Daoy (cell line): Measurements from ENCODE around the gene CACNA1H. TPM values are rescaled to one million over a fixed set of nuclear protein-coding genes. Genes with fewer than 3 reads are reported as not detected.

Experiments used
- DNase-seq: peaks from one replicate; pipeline ENCODE4 v3.0.0-alpha.2; 2015; ENCODE audit warnings: low read depth
- total RNA-seq: library from RNA; depleted of rRNA; stranded (reverse); fragments of >200 nt; shearing (Covaris generic); gene quantifications from 2 replicates; pipeline ENCODE4 v1.2.3, GENCODE V29; 2014

The CACNA1H gene
- total RNA-seq, 1 experiment from 2014 or later: 0.80 TPM

DNA sequence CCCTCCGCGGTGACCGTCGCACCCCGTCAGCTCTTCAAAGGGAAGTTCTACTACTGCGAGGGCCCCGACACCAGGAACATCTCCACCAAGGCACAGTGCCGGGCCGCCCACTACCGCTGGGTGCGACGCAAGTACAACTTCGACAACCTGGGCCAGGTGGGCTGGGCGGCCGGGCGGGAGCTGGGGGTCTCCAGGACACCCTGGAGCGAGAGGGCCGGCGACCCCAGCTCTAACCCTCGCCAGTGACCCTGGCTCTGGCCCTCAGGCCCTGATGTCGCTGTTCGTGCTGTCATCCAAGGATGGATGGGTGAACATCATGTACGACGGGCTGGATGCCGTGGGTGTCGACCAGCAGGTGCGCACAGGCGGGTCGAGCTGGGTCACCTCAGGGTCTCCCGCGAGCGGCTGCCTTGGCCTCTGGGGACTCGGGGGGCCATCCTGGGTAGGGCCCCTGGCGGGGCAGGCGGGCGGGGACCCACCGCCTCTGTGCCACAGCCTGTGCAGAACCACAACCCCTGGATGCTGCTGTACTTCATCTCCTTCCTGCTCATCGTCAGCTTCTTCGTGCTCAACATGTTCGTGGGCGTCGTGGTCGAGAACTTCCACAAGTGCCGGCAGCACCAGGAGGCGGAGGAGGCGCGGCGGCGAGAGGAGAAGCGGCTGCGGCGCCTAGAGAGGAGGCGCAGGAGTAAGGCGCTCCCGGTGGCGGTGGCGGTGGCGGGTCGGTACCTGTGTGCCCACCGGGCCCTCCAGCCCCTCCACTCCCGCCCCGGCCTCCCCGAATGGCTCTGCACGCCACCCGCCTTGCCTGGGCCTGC is 58.8 kb downstream of the CACNA1H start:
- DNase-seq: no peak

DNA sequence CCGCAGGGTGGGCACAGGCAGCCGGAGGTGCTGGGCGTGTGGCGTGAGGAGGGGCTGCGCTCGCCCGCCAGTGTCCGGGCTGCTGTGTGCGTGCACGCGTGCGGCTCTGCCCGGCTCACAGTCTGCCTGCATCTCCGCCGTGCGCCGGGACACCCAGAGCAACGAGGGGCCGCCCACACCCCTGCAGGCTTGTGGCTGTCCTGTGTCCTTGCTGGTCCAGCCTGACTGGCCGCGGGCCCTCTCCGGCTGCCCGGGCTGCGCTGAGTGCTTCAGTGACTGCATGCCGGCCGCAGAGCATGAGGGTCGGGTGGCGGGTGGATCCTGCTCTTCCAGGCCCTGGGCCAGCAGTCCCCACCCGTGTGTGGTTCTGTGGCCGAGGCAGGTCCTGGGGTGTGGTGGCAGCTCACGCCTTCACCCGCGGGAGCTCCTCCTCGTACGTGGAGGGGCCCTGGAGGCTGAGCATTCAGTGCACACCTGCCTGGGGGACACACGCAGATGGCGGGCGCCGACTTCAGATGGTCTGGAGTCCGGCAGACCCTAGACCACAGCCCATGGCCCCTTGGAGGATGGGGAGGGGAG is 59.8 kb downstream of the CACNA1H start:
- DNase-seq: no peak

DNA sequence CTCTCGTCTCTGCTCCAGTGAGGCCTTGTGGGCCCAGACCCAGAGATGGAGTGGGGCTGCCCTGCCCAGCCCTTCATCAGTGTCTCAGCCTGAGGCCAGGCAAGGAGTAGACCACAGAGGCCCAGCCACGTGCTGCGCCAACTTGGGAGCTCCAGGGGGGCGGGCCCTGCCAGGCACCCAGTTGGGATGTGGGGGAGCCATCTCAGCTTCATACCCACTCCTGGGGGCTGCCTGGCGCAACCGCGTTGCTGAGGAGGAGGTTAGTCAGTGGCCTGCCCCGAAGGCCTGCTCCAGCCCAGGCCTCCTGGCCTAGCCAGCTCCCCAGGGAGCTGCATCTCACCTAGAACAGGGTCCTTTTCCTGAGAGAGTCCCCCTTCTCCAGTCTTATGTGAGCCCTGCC is 60.3 kb downstream of the CACNA1H start:
- no peak for DNase-seq

DNA sequence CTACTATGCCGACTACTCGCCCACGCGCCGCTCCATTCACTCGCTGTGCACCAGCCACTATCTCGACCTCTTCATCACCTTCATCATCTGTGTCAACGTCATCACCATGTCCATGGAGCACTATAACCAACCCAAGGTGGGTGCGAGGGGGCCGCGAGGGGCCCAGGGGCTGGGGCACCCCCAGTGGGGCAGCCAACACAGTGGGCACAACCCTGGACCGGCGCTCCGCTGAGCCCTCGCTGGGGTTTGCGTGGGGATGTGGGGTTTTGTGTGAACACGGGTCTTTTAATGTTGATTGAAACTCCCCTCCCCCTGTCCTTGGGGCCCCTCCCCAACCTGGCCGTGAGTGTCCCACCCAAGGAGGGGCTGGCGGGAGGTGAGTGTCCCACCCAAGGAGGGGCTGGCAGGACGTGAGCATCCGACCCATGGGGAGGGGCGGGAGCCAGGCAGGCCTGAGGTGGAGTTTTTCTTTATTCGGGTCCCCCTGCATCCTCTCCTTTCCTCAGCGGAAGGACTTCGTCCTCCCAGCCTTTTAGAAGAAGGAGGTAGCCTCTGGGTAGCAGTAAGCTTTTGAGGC is 61.0 kb downstream of the CACNA1H start:
- no peak for DNase-seq

DNA sequence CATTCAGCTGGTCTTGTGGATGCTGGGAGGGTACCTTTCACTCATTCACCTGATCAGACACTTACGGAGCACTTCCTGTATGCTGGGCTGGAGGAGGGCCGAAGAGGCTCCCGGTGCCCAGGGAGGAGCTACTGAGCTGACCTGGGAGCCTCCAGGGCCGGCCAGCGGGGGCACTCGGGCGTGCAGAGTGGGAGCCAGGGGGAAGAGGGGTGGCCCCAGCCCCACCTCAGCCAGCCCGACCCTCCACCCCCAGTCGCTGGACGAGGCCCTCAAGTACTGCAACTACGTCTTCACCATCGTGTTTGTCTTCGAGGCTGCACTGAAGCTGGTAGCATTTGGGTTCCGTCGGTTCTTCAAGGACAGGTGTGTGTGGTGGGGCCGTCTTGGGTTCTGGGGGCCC is 61.8 kb downstream of the CACNA1H start:
- DNase-seq: no peak

DNA sequence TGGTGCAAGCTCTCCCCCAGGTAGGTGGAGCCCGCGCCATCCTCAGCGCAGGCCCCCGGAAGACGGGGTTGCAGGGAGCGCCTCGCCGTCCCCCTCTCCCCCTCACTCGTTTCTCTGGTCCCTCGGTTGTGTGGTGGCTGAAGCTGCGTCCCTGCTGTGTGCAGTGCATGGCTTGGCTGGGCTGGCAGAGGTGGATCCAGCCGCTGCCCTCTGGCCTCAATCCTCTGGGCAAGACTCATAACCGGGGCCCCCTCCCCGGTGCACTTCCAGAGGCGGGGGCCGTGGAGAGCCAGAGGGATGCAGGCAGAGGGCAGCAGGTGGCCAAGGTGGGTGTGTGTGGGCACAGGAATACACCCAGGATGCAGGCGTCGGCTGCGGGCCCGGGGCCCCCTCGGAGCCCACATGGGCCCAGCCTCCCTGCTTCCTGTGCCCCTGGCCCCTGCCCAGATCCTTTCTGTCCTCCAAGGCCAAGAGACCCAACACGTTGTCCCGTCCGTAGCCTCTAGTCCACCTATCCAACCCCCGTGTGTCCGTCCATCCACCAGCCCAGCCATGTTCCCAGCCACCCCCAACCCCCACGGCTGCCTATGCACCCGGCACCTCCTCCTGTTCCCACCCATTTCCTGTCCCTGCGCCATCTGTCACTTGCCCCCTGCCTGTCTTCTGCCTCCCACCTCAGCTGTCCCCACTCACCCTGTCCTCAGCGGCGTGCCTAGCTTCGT is 62.8 kb downstream of the CACNA1H start:
- no peak for DNase-seq

DNA sequence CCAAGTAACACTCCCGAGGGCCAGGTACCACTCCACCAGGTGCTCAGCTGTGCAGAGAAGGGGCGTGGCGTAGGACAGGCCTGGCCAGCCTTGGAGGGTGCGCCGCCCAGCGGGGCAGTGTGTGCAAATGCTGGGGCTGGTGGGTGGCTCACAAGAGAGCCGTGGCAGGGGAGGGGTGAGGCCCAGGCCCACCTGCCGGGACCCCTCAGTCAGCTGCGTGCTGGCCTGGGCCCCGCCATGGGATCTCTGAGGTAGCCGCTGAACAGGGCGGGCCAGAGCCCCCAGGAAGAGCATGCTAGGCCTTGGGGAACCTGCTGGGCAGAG is 63.4 kb downstream of the CACNA1H start:
- DNase-seq: peak; percentile 40

DNA sequence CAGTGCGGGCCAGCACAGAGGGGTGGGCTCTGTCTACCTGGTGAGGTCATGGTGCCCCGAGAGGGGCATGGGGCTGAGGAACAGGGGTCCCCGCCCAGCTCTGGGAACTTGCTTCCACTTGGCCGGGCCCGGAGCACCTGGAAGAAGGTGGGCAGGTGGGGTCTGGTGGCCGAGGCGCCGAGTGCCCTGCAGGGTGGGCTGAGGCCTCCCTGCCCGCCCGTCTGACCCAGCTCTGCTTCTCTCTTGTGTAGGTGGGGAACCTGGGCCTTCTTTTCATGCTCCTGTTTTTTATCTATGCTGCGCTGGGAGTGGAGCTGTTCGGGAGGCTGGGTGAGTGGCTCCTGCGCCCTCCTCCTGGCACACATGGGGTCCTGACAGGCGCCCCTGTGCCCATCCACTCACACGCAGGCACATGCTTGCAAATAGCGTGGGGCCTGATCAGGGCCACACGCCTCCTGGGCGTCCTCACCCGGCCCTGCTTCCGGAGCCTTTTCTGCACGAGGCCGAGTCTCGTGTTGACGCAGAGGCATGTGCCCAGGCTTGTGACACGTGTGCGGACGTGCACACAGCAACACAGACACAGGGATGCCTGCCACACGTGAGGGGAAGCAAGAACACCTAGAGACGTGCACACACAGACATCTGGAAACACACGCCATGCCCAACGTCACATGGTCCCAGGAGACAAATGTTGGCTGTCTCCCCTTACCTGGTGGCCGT is 63.9 kb downstream of the CACNA1H start:
- no peak for DNase-seq

DNA sequence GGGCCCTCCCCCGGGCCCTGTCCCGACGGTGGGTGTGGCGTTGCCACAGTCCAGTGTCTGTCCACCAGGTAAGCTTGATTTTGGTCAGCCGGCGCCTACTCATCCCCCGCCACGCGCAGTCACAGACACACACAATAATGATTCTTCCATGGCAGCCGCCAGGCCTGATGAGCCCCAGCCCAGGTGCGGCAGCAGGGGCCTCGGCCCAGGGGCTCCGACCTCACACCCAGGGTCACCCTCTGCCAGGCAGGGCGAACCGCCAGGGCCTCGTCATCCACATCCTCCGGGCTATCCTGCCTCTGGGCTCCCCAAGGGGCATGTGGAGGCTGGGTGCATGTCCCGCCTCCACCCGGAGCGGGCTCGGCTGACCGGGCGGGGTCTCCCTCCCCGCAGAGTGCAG is 64.6 kb downstream of the CACNA1H start:
- no peak for DNase-seq

DNA sequence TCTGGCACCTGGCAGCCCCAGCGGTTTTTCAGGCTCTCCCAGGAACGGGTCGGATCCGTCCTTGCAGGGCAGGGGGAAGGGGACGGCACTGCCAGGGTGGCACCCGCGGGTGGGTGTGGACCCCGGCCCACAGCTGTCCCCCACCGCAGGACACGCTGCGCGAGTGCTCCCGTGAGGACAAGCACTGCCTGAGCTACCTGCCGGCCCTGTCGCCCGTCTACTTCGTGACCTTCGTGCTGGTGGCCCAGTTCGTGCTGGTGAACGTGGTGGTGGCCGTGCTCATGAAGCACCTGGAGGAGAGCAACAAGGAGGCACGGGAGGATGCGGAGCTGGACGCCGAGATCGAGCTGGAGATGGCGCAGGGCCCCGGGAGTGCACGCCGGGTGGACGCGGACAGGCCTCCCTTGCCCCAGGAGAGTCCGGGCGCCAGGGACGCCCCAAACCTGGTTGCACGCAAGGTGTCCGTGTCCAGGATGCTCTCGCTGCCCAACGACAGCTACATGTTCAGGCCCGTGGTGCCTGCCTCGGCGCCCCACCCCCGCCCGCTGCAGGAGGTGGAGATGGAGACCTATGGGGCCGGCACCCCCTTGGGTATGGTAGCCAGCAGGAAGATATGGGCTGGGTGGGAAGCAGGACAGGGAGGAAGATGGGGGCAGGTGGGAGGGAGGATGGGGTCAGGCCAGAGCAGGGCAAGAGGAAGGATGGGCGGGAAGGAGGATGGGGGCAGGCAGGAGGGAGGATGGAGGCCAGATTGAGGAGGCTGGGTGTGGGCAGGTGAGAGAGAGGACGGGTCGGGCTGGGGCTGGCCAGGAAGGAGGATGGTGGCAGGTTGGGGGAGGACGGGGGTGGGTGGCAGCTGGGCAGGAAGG is 65.4 kb downstream of the CACNA1H start:
- DNase-seq: no peak

DNA sequence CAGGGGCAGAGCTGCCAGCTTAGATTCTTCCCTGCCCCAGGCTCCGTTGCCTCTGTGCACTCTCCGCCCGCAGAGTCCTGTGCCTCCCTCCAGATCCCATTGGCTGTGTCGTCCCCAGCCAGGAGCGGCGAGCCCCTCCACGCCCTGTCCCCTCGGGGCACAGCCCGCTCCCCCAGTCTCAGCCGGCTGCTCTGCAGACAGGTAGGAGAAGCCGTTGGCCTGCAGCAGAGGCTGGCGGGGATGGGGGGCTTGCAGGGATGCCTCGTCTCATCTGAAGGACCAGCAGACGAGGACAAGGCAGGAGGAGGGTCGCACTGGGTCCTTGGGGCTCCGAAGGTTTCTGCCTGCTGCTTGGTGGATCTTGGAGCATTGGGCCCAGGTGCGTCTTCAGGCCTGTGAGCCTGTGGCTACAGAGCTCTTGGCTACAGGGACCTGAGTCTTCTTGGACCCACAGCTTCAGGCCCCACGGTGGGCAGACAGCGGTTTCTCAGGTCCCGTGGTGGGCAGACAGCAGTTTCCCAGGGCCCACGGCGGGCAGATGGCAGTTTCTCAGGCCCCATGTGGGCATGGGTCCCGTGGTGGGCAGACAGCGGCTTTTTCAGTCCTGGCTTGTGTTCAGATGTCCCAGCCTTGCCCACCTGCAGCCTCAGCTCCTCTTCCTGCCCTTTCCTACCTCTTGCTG is 66.2 kb downstream of the CACNA1H start:
- DNase-seq: no peak

DNA sequence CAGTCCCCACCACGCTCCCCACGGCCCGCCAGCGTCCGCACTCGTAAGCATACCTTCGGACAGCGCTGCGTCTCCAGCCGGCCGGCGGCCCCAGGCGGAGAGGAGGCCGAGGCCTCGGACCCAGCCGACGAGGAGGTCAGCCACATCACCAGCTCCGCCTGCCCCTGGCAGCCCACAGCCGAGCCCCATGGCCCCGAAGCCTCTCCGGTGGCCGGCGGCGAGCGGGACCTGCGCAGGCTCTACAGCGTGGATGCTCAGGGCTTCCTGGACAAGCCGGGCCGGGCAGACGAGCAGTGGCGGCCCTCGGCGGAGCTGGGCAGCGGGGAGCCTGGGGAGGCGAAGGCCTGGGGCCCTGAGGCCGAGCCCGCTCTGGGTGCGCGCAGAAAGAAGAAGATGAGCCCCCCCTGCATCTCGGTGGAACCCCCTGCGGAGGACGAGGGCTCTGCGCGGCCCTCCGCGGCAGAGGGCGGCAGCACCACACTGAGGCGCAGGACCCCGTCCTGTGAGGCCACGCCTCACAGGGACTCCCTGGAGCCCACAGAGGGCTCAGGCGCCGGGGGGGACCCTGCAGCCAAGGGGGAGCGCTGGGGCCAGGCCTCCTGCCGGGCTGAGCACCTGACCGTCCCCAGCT is 67.3 kb downstream of the CACNA1H start:
- DNase-seq: no peak

DNA sequence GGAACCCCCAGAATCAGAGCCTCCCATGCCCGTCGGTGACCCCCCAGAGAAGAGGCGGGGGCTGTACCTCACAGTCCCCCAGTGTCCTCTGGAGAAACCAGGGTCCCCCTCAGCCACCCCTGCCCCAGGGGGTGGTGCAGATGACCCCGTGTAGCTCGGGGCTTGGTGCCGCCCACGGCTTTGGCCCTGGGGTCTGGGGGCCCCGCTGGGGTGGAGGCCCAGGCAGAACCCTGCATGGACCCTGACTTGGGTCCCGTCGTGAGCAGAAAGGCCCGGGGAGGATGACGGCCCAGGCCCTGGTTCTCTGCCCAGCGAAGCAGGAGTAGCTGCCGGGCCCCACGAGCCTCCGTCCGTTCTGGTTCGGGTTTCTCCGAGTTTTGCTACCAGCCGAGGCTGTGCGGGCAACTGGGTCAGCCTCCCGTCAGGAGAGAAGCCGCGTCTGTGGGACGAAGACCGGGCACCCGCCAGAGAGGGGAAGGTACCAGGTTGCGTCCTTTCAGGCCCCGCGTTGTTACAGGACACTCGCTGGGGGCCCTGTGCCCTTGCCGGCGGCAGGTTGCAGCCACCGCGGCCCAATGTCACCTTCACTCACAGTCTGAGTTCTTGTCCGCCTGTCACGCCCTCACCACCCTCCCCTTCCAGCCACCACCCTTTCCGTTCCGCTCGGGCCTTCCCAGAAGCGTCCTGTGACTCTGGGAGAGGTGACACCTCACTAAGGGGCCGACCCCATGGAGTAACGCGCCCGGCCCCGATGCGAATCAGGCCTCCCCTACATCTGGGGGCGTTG is 68.1 kb downstream of the CACNA1H start:
- DNase-seq: no peak

DNA sequence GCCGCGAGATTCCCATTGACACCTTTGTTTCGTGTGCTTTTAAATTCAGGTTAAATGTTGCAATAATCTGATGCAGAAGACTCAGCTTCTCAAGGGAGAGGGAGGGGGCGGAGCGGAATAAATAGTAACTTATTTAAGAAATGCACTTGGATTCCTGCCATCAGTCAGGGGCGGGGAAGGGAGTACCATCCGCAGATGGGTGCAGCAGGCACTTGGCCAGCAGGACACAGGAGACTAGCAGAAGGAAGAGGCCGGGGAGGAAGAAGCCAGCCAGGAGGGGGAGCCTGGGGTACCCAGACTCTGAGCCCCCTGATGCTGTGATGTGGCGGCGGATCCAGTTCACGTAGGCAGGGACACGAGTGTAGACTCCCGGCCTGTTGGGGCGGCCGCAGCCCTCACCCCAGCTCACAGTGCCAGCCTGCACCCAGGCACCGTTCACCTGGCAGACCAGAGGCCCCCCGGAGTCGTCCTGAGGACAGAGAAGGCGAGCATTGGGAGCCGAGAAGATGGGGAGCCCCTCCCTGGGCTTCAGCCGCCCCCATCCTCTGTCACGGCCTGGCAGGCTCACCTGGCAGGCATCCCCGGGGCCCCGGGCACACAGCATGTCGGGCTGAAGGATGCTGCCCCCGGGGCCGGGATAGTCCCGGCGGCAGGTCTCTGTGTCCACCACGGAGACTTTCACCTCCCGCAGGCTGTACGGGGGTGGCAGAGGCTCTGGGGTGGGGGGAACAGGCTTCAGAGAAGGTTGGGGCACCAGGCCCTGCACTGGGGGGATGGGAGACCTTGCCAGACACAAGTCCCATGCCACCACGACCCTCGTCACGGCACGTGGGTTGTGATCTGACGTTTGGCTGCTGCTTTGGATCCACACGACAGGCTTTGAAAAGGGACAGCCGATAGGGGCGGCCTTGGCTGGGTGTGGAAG is 69.0 kb downstream of the CACNA1H start:
- no peak for DNase-seq

DNA sequence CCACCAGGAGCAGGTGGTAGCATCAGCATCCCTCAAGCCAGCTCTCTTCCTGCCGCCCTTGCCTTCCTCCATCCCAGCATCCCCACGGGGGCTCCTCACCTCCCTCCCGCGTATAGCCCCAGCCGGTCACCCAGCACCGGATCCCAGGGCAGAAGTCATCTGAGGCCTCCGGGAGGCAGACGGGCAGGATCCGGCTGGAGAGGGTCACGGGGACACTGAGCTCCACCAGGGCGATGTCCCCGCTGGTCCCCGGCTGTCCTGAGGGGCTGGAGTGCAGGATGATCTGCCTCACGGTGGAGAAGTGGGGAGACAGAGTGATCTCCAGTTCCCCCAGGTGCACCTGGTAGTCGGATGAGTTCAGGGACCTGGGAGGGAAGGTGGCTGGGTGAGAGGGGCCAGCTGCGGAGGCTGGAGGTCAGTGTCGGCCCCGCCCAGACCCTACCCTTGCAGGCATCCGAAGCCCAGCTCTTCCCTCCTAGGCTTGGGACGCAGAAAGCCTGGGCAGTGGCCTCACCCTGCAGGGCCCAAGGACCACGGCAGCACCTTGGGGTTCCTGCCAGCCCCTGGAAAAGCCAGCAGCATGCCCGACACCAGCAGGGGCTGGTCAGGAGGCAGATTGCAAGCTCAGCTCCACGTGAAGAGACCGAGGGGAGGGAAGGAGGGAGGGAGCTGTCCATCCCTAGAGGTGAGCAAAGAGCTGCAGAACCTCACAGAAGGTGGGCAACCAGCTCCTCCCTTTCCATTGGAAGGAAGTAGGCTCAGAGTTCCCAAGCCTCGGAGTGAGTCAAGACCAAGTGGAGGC is 69.8 kb downstream of the CACNA1H start:
- DNase-seq: no peak

DNA sequence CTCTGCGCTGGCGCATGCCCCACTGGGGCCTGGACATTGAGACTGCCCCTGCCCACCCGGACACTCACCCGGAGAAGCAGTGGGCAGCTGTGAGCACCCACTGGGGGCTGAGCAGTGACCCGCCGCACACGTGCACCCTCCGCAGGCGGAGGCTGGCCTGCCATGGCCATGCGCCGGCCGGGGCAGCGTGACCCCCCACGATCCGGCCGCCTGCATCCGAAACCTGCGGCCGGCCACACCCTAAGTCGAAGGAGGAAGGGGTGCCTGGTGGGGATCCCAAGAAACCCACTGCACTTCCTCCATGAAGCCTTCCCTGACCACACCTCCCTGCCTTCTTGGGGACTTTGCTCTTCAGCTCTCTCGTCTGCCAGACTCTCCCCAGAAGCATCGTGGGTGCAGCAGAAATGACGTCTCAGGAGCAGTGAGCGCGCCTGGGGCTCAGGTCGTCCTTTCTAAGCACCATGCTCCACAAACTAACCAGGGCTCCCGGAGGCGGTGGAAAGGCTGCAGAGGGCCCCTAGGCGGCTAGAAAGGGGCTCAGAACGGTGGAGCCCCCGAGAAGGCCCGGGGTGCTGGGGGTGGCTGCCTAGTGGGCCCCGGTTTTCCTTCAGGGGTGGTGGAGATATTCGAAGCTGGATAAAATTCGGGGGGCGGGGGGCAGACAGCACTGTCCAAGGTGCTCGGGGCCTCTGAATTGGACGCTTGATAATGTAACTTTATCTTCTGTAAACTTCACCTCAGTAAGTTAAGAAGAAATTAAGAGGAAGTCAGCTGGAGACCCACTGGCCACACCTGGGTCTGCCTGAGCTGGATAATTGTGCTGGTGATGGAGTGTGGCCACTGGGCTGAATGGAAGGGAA is 70.7 kb downstream of the CACNA1H start:
- DNase-seq: no peak
